ENCODE results near the gene IPO4.

The IPO4 gene

GRCh38 chr14:24150061-24150460 is 38.6 kb downstream of the IPO4 start:
- TF ChIP-seq SIN3A (IDR thresholded peaks at IDR 0.05; ENCODE audit: borderline replicate concordance, insufficient read depth, low read length) (no peak), TAF1 (IDR thresholded peaks at IDR 0.05; ENCODE audit: borderline replicate concordance, insufficient read depth, low read length) (no peak), POLR2AphosphoS5 (IDR thresholded peaks at IDR 0.05; ENCODE audit: low read depth, low read length) (no peak), FOXP2 (optimal IDR thresholded peaks at IDR 0.05; ENCODE audit: borderline replicate concordance, extremely low read depth, extremely low read length, insufficient read depth) (no peak)
- TF ChIP-seq, protein P1, sequence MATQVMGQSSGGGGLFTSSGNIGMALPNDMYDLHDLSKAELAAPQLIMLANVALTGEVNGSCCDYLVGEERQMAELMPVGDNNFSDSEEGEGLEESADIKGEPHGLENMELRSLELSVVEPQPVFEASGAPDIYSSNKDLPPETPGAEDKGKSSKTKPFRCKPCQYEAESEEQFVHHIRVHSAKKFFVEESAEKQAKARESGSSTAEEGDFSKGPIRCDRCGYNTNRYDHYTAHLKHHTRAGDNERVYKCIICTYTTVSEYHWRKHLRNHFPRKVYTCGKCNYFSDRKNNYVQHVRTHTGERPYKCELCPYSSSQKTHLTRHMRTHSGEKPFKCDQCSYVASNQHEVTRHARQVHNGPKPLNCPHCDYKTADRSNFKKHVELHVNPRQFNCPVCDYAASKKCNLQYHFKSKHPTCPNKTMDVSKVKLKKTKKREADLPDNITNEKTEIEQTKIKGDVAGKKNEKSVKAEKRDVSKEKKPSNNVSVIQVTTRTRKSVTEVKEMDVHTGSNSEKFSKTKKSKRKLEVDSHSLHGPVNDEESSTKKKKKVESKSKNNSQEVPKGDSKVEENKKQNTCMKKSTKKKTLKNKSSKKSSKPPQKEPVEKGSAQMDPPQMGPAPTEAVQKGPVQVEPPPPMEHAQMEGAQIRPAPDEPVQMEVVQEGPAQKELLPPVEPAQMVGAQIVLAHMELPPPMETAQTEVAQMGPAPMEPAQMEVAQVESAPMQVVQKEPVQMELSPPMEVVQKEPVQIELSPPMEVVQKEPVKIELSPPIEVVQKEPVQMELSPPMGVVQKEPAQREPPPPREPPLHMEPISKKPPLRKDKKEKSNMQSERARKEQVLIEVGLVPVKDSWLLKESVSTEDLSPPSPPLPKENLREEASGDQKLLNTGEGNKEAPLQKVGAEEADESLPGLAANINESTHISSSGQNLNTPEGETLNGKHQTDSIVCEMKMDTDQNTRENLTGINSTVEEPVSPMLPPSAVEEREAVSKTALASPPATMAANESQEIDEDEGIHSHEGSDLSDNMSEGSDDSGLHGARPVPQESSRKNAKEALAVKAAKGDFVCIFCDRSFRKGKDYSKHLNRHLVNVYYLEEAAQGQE (IDR thresholded peaks at IDR 0.05; ENCODE audit: insufficient read depth in 1 of 2, low read depth in 2 of 2, low read length in 2 of 2), result no peak

- TF ChIP-seq SIN3A (IDR thresholded peaks at IDR 0.05; ENCODE audit: borderline replicate concordance, insufficient read depth, low read length) (no peak), POLR2AphosphoS5 (IDR thresholded peaks at IDR 0.05; ENCODE audit: low read depth, low read length) (no peak), FOXP2 (optimal IDR thresholded peaks at IDR 0.05; ENCODE audit: borderline replicate concordance, extremely low read depth, extremely low read length, insufficient read depth) (no peak), TAF1 (IDR thresholded peaks at IDR 0.05; ENCODE audit: borderline replicate concordance, insufficient read depth, low read length) (no peak)
- TF ChIP-seq, protein P1 (IDR thresholded peaks at IDR 0.05; ENCODE audit: insufficient read depth in 1 of 2, low read depth in 2 of 2, low read length in 2 of 2), result no peak
Observed at GRCh38 chr14:24149302-24149969, 39.2 kb downstream of the IPO4 start.

DNA sequence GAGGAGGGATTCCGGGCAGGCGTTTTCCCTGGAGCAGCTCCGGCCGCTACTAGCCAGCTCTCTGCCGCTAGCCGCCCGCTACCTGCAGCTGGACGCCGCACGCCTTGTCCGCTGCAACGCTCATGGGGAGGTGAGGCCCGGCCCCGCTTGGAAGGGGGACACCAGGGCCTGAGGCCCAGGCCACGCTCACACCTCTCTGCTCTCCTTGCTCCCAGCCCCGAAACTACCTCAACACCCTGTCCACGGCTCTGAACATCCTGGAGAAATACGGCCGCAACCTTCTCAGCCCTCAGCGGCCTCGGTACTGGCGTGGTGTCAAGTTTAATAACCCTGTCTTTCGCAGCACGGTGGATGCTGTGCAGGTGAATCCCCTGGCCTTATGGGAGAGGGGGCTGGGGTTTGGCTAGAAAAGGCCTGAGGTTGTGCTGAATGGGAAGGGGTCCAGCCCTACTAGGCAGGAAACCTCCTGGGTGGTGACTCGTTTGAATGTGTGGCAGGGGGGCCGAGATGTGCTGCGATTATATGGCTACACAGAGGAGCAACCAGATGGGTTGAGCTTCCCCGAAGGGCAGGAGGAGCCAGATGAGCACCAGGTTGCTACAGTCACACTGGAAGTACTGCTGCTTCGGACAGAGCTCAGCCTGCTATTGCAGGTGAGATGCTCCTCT is 40.7 kb downstream of the IPO4 start:
- TF ChIP-seq TAF1 (IDR thresholded peaks at IDR 0.05; ENCODE audit: borderline replicate concordance, insufficient read depth, low read length) (no peak), FOXP2 (optimal IDR thresholded peaks at IDR 0.05; ENCODE audit: borderline replicate concordance, extremely low read depth, extremely low read length, insufficient read depth) (no peak), POLR2AphosphoS5 (IDR thresholded peaks at IDR 0.05; ENCODE audit: low read depth, low read length) (no peak), SIN3A (IDR thresholded peaks at IDR 0.05; ENCODE audit: borderline replicate concordance, insufficient read depth, low read length) (no peak)
- TF ChIP-seq, protein P1 (IDR thresholded peaks at IDR 0.05; ENCODE audit: insufficient read depth in 1 of 2, low read depth in 2 of 2, low read length in 2 of 2), result no peak

DNA sequence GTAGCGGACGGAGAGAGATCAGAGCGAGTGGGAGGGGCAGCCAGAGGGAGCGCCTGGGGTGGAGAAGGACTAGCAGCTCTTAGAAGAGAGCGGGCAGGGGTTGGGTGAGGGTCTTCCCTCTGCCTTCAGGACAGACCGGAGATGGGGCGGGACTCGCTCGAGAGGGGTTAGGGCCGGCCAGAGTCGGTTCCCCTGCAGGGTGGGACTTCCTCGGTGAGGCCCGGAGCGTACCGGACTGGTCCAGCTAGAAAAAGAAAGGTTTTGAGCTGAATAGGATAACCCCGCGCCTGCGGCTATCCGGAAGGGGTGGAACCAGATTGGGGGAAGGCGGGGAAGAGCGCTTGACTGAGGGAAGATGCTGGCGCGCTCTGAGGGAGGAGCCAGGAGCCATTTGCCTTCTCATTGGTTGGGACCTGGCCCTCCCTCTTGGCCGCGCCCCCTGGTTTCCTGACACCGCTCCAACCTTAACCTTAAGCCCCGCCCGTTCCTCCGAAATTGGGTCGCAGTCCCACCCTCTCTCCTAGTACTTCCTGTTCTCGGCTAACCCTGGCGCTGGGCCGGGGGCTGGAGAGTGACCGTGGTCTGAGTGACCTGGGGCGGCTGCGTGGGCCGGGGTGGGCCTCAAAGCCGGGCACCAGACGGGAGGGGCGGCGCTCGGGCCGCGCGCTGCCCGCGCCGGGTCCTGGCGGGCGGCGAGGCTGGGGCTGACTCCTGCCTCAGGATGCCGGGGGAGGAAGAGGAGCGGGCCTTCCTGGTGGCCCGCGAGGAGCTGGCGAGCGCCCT is 41.4 kb downstream of the IPO4 start, which contains the start of gene RNF31:
RNF31 (plus strand) TSS at position 521 of the 783 bp plus-strand sequence; CDS start at position 722, 201 bp downstream.
- TF ChIP-seq, protein P1 (IDR thresholded peaks at IDR 0.05; ENCODE audit: insufficient read depth in 1 of 2, low read depth in 2 of 2, low read length in 2 of 2), result no peak
- TF ChIP-seq TAF1 (IDR thresholded peaks at IDR 0.05; ENCODE audit: borderline replicate concordance, insufficient read depth, low read length) (peak; percentile 45; the same call in 1 of the 2 replicates), POLR2AphosphoS5 (IDR thresholded peaks at IDR 0.05; ENCODE audit: low read depth, low read length) (peak; percentile 62; the same call in 1 of the 2 replicates), SIN3A (IDR thresholded peaks at IDR 0.05; ENCODE audit: borderline replicate concordance, insufficient read depth, low read length) (no peak), FOXP2 (optimal IDR thresholded peaks at IDR 0.05; ENCODE audit: borderline replicate concordance, extremely low read depth, extremely low read length, insufficient read depth) (no peak)

Data from PFSK-1 (cell line).